Osteoblast (primary cell): ENCODE measurements around the gene TCEAL9. TPM values are rescaled to one million over a fixed set of nuclear protein-coding genes. Genes with fewer than 3 reads are reported as not detected.

Source experiments
- DNase-seq: peaks from one replicate; pipeline ENCODE4 v3.0.0; 2011; ENCODE audit warnings: low spot score, mixed read lengths; ENCODE audit not compliant: insufficient read length; ENCODE audit errors: missing footprints
- H2AFZ ChIP-seq: 2 replicates; pipeline ENCODE4 v1.6.0; 2011; ENCODE audit warnings: mild to moderate bottlenecking, low read length
- H3K27ac ChIP-seq: 2 replicates; pipeline ENCODE4 v1.5.1; 2011; ENCODE audit warnings: mild to moderate bottlenecking, low read depth, low read length, moderate library complexity
- H3K27me3 ChIP-seq: 2 replicates; pipeline ENCODE4 v1.6.0; 2012; ENCODE audit warnings: mild to moderate bottlenecking, control low read depth, inconsistent platforms, low read length, moderate library complexity; ENCODE audit not compliant: insufficient read depth
- H3K36me3 ChIP-seq: 2 replicates; pipeline ENCODE4 v1.5.1; 2011; ENCODE audit warnings: mild to moderate bottlenecking, low read length, control low read depth, moderate library complexity; ENCODE audit not compliant: insufficient read depth
- H3K4me1 ChIP-seq: 2 replicates; pipeline ENCODE4 v1.5.1; 2011; ENCODE audit warnings: mild to moderate bottlenecking, low read length, control low read depth, moderate library complexity; ENCODE audit not compliant: insufficient read depth
- H3K4me2 ChIP-seq: 2 replicates; pipeline ENCODE4 v1.6.0; 2011; ENCODE audit warnings: mild to moderate bottlenecking, low read length; ENCODE audit not compliant: insufficient read depth
- H3K4me3 ChIP-seq: fragments of 200-600 bp; sonication (generic); 3 replicates; pipeline ENCODE4 v1.5.1; 2012; ENCODE audit warnings: mild to moderate bottlenecking, low read length, inconsistent platforms; ENCODE audit not compliant: insufficient read depth
- H3K79me2 ChIP-seq: 2 replicates; pipeline ENCODE4 v1.6.0; 2012; ENCODE audit warnings: mild to moderate bottlenecking, low read length, control low read depth, inconsistent platforms; ENCODE audit not compliant: insufficient read depth
- H3K9me3 ChIP-seq: 2 replicates; pipeline ENCODE4 v1.5.1; 2011; ENCODE audit warnings: low read depth, low read length, control low read depth
- H4K20me1 ChIP-seq: 2 replicates; pipeline ENCODE4 v1.6.0; 2012; ENCODE audit warnings: mild to moderate bottlenecking, low read length, control low read depth; ENCODE audit not compliant: insufficient read depth
- total RNA-seq: library from RNA; depleted of rRNA; stranded (reverse); fragments of >200 nt; gene quantifications from 2 replicates; pipeline ENCODE4 v1.2.3, GENCODE V29; 2012
- TF ChIP-seq, protein P1 (sequence below): IDR thresholded peaks from 2 replicates; pipeline ENCODE4 v1.5.1; 2011; ENCODE audit warnings: mild to moderate bottlenecking, low read depth, low read length, moderate library complexity; ENCODE audit errors: extremely low read depth

The TCEAL9 gene
- total RNA-seq, 1 donor: 110 TPM

DNA sequence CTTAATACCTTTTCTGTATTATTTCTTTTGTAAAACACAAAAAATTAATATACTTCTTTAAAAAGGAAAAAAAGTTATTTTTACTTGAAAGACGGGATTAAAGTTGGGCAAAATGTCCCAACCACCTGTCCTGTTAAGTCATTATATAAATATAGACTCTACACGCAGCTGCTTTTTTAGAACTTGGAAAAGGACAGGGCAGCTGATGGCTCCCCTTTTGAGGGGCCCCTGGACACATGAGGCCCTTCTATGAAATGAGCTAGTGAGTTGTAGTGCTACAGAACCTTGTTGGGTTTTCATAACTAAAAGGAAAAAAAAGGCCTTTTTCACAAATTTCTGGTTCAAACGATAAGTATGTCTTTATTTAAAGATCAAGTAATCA is 44.9 kb upstream of the TCEAL9 start:
- DNase-seq: no peak
- no peak overlapping the region for H3K4me2 ChIP-seq

DNA sequence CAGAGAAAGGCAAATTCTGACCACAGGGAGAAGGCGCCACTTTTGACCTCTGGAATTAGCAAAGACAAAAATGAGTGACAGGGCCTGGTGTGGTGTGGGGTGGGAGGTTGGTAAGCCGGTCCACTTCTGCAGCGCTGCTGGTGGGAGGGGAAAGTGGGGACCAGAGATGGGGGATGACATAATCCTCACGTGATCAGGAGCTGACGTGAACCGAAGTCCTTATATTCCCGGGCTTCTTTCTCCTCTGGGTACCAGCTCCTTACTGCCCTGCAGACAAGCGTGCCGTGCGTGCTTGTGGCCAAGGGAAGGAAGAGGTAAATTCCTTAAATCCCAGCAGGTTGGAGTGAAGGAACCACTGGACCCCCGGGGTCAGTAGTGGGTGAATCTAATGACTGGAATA is 26.3 kb upstream of the TCEAL9 start, which contains the start of gene TCEAL7:
Gene TCEAL7, plus strand, starts transcription at position 249 of the 400 bp plus-strand sequence. CDS start 1,165 bp downstream, outside the sequence.
- TF ChIP-seq, protein P1, sequence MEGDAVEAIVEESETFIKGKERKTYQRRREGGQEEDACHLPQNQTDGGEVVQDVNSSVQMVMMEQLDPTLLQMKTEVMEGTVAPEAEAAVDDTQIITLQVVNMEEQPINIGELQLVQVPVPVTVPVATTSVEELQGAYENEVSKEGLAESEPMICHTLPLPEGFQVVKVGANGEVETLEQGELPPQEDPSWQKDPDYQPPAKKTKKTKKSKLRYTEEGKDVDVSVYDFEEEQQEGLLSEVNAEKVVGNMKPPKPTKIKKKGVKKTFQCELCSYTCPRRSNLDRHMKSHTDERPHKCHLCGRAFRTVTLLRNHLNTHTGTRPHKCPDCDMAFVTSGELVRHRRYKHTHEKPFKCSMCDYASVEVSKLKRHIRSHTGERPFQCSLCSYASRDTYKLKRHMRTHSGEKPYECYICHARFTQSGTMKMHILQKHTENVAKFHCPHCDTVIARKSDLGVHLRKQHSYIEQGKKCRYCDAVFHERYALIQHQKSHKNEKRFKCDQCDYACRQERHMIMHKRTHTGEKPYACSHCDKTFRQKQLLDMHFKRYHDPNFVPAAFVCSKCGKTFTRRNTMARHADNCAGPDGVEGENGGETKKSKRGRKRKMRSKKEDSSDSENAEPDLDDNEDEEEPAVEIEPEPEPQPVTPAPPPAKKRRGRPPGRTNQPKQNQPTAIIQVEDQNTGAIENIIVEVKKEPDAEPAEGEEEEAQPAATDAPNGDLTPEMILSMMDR: no peak
- Histone ChIP-seq H3K4me2 (peak within 1 kb of the TSS; percentile 64), H4K20me1 (no peaks in the 10 kb centered on the region), H3K27me3 (peaks cover 28% of the 10 kb centered on the region), H3K9me3 (no peaks in the 10 kb centered on the region), H3K27ac (no peak within 1 kb of the TSS), H3K4me1 (no peaks in the 10 kb centered on the region), H2AFZ (peak within 1 kb of the TSS; percentile 80), H3K79me2 (no peaks in the 10 kb centered on the region), H3K36me3 (no peaks in the 10 kb centered on the region), H3K4me3 (peak within 1 kb of the TSS; percentile 54)
- no peak for DNase-seq

More for the DNA sequence above, 44.9 kb upstream of the TCEAL9 start:
- Histone ChIP-seq H4K20me1 (no peaks in the 10 kb centered on the region), H3K27me3 (peaks cover 20% of the 10 kb centered on the region), H3K4me3 (no peak overlapping the region), H3K79me2 (no peaks in the 10 kb centered on the region), H3K27ac (no peak overlapping the region), H3K4me1 (no peaks in the 10 kb centered on the region), H3K9me3 (no peaks in the 10 kb centered on the region), H3K36me3 (no peaks in the 10 kb centered on the region), H2AFZ (no peak overlapping the region)
- TF ChIP-seq, protein P1: no peak

DNA sequence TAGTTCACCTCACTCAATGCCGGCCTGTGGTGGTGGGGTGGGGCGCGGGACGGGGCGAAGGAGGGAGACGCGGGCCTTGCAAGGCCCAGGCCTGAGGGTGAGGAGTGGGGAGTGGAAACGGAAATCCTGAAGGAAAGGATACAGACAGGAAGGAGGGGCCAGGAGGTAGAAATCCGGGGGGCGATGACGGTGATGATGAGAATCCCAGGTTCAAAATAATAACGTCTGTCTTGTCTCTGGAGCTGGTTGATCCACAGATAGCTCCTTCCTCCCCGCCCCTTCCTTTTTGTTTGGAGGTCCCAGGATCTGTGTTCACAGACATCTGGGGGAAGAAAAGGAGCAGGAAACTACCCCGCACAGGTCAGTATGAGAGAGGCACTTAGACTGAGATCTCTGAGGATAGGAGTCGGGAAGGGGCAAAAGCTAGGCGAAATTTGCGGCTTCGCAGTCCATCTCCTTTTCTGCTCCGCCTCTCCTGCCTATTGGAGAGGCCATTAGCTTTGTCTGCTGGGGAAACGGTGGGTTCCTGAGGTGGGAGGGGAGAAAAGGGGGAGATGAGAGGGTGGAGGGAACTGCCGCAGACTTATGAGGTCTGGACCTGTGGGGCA is 25.5 kb upstream of the TCEAL9 start:
- Histone ChIP-seq H3K4me3 (peak overlapping the region; percentile 54), H3K4me2 (peak overlapping the region; percentile 64), H2AFZ (peak overlapping the region; percentile 80), H3K9me3 (no peaks in the 10 kb centered on the region), H3K27ac (no peak overlapping the region), H4K20me1 (no peaks in the 10 kb centered on the region), H3K36me3 (no peaks in the 10 kb centered on the region), H3K27me3 (peaks cover 30% of the 10 kb centered on the region), H3K4me1 (no peaks in the 10 kb centered on the region), H3K79me2 (no peaks in the 10 kb centered on the region)
- TF ChIP-seq, protein P1: no peak
- DNase-seq: no peak

DNA sequence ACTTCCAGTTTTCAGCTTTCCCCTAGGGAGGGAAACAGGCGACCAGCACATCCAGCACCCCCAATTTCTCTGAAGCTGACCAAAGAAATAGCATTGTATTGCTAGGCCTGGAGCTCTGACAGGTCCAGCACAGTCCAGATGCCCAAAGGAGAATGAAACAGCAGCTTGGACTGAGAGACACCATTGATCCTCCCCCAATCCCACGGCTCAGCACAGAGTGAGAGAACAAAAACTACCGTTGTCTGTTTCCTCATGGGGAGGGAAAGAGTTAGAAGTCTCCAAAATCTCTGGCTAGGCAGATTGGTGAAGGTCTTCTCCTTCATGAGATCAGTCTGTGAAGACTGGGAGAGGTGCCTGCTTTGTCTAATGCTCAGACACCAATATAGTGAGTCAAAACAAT is 17.6 kb upstream of the TCEAL9 start:
- H2AFZ ChIP-seq: no peak overlapping the region
- no peak overlapping the region for H3K4me2 ChIP-seq
- H3K79me2 ChIP-seq: no peaks in the 10 kb centered on the region
- H3K4me1 ChIP-seq: no peaks in the 10 kb centered on the region
- H3K9me3 ChIP-seq: no peaks in the 10 kb centered on the region
- H3K4me3 ChIP-seq: no peak overlapping the region
- no peaks in the 10 kb centered on the region for H4K20me1 ChIP-seq
- H3K27me3 ChIP-seq: peaks cover 48% of the 10 kb centered on the region
- H3K36me3 ChIP-seq: no peaks in the 10 kb centered on the region
- no peak overlapping the region for H3K27ac ChIP-seq
- no peak for DNase-seq
- TF ChIP-seq, protein P1: no peak
